Right cardiac atrium (tissue), 5 donors: ENCODE results near the gene KCNQ1. TPM values are rescaled to one million over a fixed set of nuclear protein-coding genes. Genes with fewer than 3 reads are reported as not detected.

ENCODE experiments used
- ATAC-seq, 2 donors: fragments of 200-7000 bp; cut with Tn5 transposase; one replicate each; pipeline versions ENCODE4 v1.8.0 to v1.9.1; 2020; ENCODE audit warnings: moderate library complexity in 2 of 2, mild to moderate bottlenecking in 1 of 2
- DNase-seq, 3 donors: peaks; one replicate each; pipeline ENCODE4 v3.0.0-alpha.2; 2020
- H3K27ac ChIP-seq: one replicate; pipeline ENCODE4 v1.5.1; 2013; ENCODE audit warnings: mild to moderate bottlenecking, low read length, control low read depth, moderate library complexity
- H3K27me3 ChIP-seq: one replicate; pipeline ENCODE4 v1.6.1; 2013; ENCODE audit not compliant: control insufficient read depth, insufficient read depth
- H3K4me1 ChIP-seq: one replicate; pipeline ENCODE4 v1.6.1; 2013; ENCODE audit warnings: low read length; ENCODE audit not compliant: control insufficient read depth, insufficient read depth
- H3K4me3 ChIP-seq: one replicate; pipeline ENCODE4 v1.5.1; 2013; ENCODE audit warnings: low read length, control low read depth
- H3K9me3 ChIP-seq: one replicate; pipeline ENCODE4 v1.6.1; 2013; ENCODE audit warnings: low read length; ENCODE audit not compliant: control insufficient read depth
- WGBS: extraction: QIAGEN DNeasy Blood & Tissue Kit; methylation state at CpG from one replicate; pipeline ENCODE4 v1.1.7; 2013; 5-methylcytosine and 5-hydroxymethylcytosine counted together
- intact Hi-C, 4 donors: fragments of 100-400 bp; cut with DNase I; formaldehyde crosslinking; loops; one replicate each; pipeline versions ENCODE4 v1.11.0 to v1.14.0; 2022 to 2023
- polyA plus RNA-seq: library from polyadenylated mRNA; stranded (reverse); fragments of 200-250 nt; gene quantifications from one replicate; pipeline ENCODE4 v1.2.3, GENCODE V29; 2013
- total RNA-seq, 4 donors: library from RNA; stranded (reverse); fragmentation: NEBNext Ultra II Directional; extraction: Animal tissue kit (Norgen Biotek cat#: 25700); gene quantifications; one replicate each; pipeline ENCODE4 v1.2.1, GENCODE V29; 2021
- donor health status: healthy with polysubstance abuse.
- donor health status: DM: no; HTN: yes; CAD: no.
- donor health status: DM: no; HTN: no; CAD: no.
- donor health status: DM: no; HTN: yes; CAD: no; lungs with severe emphysema.
- donor health status: DM: yes; HTN: yes; CAD: no.

Gene KCNQ1
- total and polyA plus RNA-seq, 5 donors = 36.4 to 46.8 (median 37.7) TPM

- Histone ChIP-seq H3K27me3 (no peaks in the 10 kb centered on the region), H3K4me1 (peaks cover 26% of the 10 kb centered on the region), H3K4me3 (no peak overlapping the region), H3K9me3 (no peaks in the 10 kb centered on the region), H3K27ac (no peak overlapping the region)
- DNase-seq = no peak
- 64% methylated on average over 8 of the region's 8 CpGs for WGBS
- no peak for ATAC-seq
- intact Hi-C loops = loop anchor here in 3 of 4 donors (10.0 kb wide), 2 partner anchors 175 to 195 kb away; partner anchors contain the start of gene CDKN1C (in 2 of the 3)
Measured at GRCh38 chr11:2689651-2690575, 245.1 kb downstream of the KCNQ1 start.

GRCh38 chr11:2690596-2691354, 246.0 kb downstream of the KCNQ1 start:
- DNase-seq = no peak
- H3K27ac ChIP-seq = no peak overlapping the region
- peaks cover 26% of the 10 kb centered on the region for H3K4me1 ChIP-seq
- ATAC-seq = no peak
- no peak overlapping the region for H3K4me3 ChIP-seq
- no peaks in the 10 kb centered on the region for H3K9me3 ChIP-seq
- H3K27me3 ChIP-seq = no peaks in the 10 kb centered on the region
- 87% methylated on average over 6 of the region's 6 CpGs for WGBS
- intact Hi-C loops = loop anchor here in 3 of 4 donors (10.0 kb wide), 2 partner anchors 174 to 194 kb away; partner anchors contain the start of gene CDKN1C (in 2 of the 3)

- H3K9me3 ChIP-seq = no peaks in the 10 kb centered on the region
- H3K4me1 ChIP-seq = peaks cover 26% of the 10 kb centered on the region
- H3K4me3 ChIP-seq = no peak overlapping the region
- H3K27ac ChIP-seq = no peak overlapping the region
- WGBS = 87% methylated on average over 3 of the region's 3 CpGs
- intact Hi-C loops = loop anchor here in 3 of 4 donors (10.0 kb wide), 2 partner anchors 173 to 193 kb away; partner anchors contain the start of gene CDKN1C (in 2 of the 3)
- DNase-seq (no peak), ATAC-seq (no peak)
- no peaks in the 10 kb centered on the region for H3K27me3 ChIP-seq
Measured at GRCh38 chr11:2691355-2691761, 246.6 kb downstream of the KCNQ1 start.

- Histone ChIP-seq H3K4me3 (no peak overlapping the region), H3K27ac (no peak overlapping the region), H3K4me1 (peaks cover 26% of the 10 kb centered on the region), H3K9me3 (no peaks in the 10 kb centered on the region), H3K27me3 (no peaks in the 10 kb centered on the region)
- 89% methylated on average over 3 of the region's 3 CpGs for WGBS
- no peak for ATAC-seq
- intact Hi-C loops = loop anchor here in 3 of 4 donors (10.0 kb wide), 2 partner anchors 173 to 193 kb away; partner anchors contain the start of gene CDKN1C (in 2 of the 3)
- no peak for DNase-seq
Measured at GRCh38 chr11:2691991-2692875, 247.4 kb downstream of the KCNQ1 start.

GRCh38 chr11:2693271-2694261, 248.8 kb downstream of the KCNQ1 start:
- peaks cover 19% of the 10 kb centered on the region for H3K4me1 ChIP-seq
- intact Hi-C loops = loop anchor here in 3 of 4 donors (10.0 kb wide), 2 partner anchors 171 to 191 kb away; partner anchors contain the start of gene CDKN1C (in 2 of the 3)
- DNase-seq (no peak), ATAC-seq (no peak)
- no peak overlapping the region for H3K27ac ChIP-seq
- H3K27me3 ChIP-seq = no peaks in the 10 kb centered on the region
- WGBS = 76% methylated on average over 18 of the region's 18 CpGs
- no peak overlapping the region for H3K4me3 ChIP-seq
- no peaks in the 10 kb centered on the region for H3K9me3 ChIP-seq

GRCh38 chr11:2694495-2694894, 249.7 kb downstream of the KCNQ1 start:
- WGBS = 51% methylated on average over 7 of the region's 7 CpGs
- Histone ChIP-seq H3K9me3 (no peaks in the 10 kb centered on the region), H3K27me3 (no peaks in the 10 kb centered on the region), H3K4me1 (peaks cover 19% of the 10 kb centered on the region), H3K27ac (no peak overlapping the region), H3K4me3 (no peak overlapping the region)
- ATAC-seq = no peak
- intact Hi-C loops = loop anchor here in 3 of 4 donors (10.0 kb wide), 2 partner anchors 170 to 190 kb away; partner anchors contain the start of gene CDKN1C (in 2 of the 3)
- no peak for DNase-seq

- intact Hi-C loops = loop anchor here in 3 of 4 donors (10.0 kb wide), 2 partner anchors 170 to 190 kb away; partner anchors contain the start of gene CDKN1C (in 2 of the 3)
- no peak for ATAC-seq
- no peak for DNase-seq
- 74% methylated on average over 9 of the region's 9 CpGs for WGBS
- H3K27me3 ChIP-seq = no peaks in the 10 kb centered on the region
- H3K4me3 ChIP-seq = no peak overlapping the region
- no peak overlapping the region for H3K27ac ChIP-seq
- peaks cover 13% of the 10 kb centered on the region for H3K4me1 ChIP-seq
- H3K9me3 ChIP-seq = no peaks in the 10 kb centered on the region
Measured at GRCh38 chr11:2694995-2695939, 250.5 kb downstream of the KCNQ1 start.

GRCh38 chr11:2696455-2696854, 251.6 kb downstream of the KCNQ1 start:
- H3K4me1 ChIP-seq = peaks cover 13% of the 10 kb centered on the region
- WGBS = 71% methylated on average over 5 of the region's 5 CpGs
- no peaks in the 10 kb centered on the region for H3K9me3 ChIP-seq
- H3K4me3 ChIP-seq = no peak overlapping the region
- no peaks in the 10 kb centered on the region for H3K27me3 ChIP-seq
- intact Hi-C loops = loop anchor here in 3 of 4 donors (10.0 kb wide), 2 partner anchors 168 to 188 kb away; partner anchors contain the start of gene CDKN1C (in 2 of the 3)
- DNase-seq (no peak), ATAC-seq (no peak)
- H3K27ac ChIP-seq = no peak overlapping the region
